ENCODE data around the gene CFAP46. TPM values are rescaled to one million over a fixed set of nuclear protein-coding genes. Genes with fewer than 3 reads are reported as not detected.
A peak's percentile ranks its signal among the peaks of the same experiment; 100 is the strongest.

CFAP46 gene
- total RNA-seq, 6 donors from 2014 or later = 0.60 to 28.3 (median 8.0) TPM

- Histone ChIP-seq H3K36me3 (no peaks in the 10 kb centered on the region), H3K27ac (no peak overlapping the region), H3K4me1 (no peaks in the 10 kb centered on the region), H3K27me3 (no peaks in the 10 kb centered on the region), H3K4me3 (no peak overlapping the region), H3K9me3 (no peaks in the 10 kb centered on the region)
- no peak for ATAC-seq (ENCODE audit: low FRiP score in 2 of 2)
- 63 to 69% methylated on average over 28 to 34 of the region's 35 CpGs for WGBS, 2 donors
- DNase-seq = peak; percentile 19 to 66
- TF ChIP-seq CTCF (IDR thresholded peaks at IDR 0.05) (no peak), POLR2A (IDR thresholded peaks at IDR 0.05) (no peak), POLR2AphosphoS5 (IDR thresholded peaks at IDR 0.05) (no peak), EP300 (IDR thresholded peaks at IDR 0.05) (no peak)
These were observed 55.9 kb downstream of the CFAP46 start for GRCh38 chr10:132886211-132887099.

- TF ChIP-seq CTCF (IDR thresholded peaks at IDR 0.05) (no peak), POLR2AphosphoS5 (IDR thresholded peaks at IDR 0.05) (no peak), POLR2A (IDR thresholded peaks at IDR 0.05) (no peak), EP300 (IDR thresholded peaks at IDR 0.05) (no peak)
- H3K4me1 ChIP-seq = no peaks in the 10 kb centered on the region
- no peaks in the 10 kb centered on the region for H3K36me3 ChIP-seq
- ATAC-seq (ENCODE audit: low FRiP score in 2 of 2) (no peak), DNase-seq (peak; percentile 6 to 76)
- H3K27ac ChIP-seq = no peak overlapping the region
- no peak overlapping the region for H3K4me3 ChIP-seq
- H3K9me3 ChIP-seq = no peaks in the 10 kb centered on the region
- H3K27me3 ChIP-seq = no peaks in the 10 kb centered on the region
- WGBS, 2 donors = 79 to 81% methylated on average over 10 to 11 of the region's 31 CpGs
These were observed 56.7 kb downstream of the CFAP46 start for GRCh38 chr10:132885451-132886210.

GRCh38 chr10:132884691-132885271 lies 57.6 kb downstream of the CFAP46 start:
- DNase-seq (peak; percentile 17 to 68), ATAC-seq (ENCODE audit: low FRiP score in 2 of 2) (no peak)
- no peaks in the 10 kb centered on the region for H3K27me3 ChIP-seq
- no peak overlapping the region for H3K4me3 ChIP-seq
- H3K36me3 ChIP-seq = no peaks in the 10 kb centered on the region
- H3K27ac ChIP-seq = no peak overlapping the region
- WGBS, 2 donors = 89 to 92% methylated on average over 25 to 28 of the region's 28 CpGs
- TF ChIP-seq POLR2A (IDR thresholded peaks at IDR 0.05) = no peak
- TF ChIP-seq POLR2AphosphoS5 (IDR thresholded peaks at IDR 0.05) = no peak
- no peak for TF ChIP-seq CTCF (IDR thresholded peaks at IDR 0.05)
- TF ChIP-seq EP300 (IDR thresholded peaks at IDR 0.05) = no peak
- no peaks in the 10 kb centered on the region for H3K4me1 ChIP-seq
- no peaks in the 10 kb centered on the region for H3K9me3 ChIP-seq

GRCh38 chr10:132884041-132884440 lies 58.3 kb downstream of the CFAP46 start:
- peak; percentile 12 to 63 for DNase-seq
- TF ChIP-seq EP300 (IDR thresholded peaks at IDR 0.05) (no peak), CTCF (IDR thresholded peaks at IDR 0.05) (no peak), POLR2A (IDR thresholded peaks at IDR 0.05) (no peak), POLR2AphosphoS5 (IDR thresholded peaks at IDR 0.05) (no peak)
- 78 to 80% methylated on average over 4 to 11 of the region's 18 CpGs for WGBS, 2 donors
- no peak for ATAC-seq (ENCODE audit: low FRiP score in 2 of 2)
- Histone ChIP-seq H3K36me3 (no peaks in the 10 kb centered on the region), H3K27me3 (no peaks in the 10 kb centered on the region), H3K4me1 (no peaks in the 10 kb centered on the region), H3K27ac (no peak overlapping the region), H3K9me3 (no peaks in the 10 kb centered on the region), H3K4me3 (no peak overlapping the region)

All from upper lobe of left lung (tissue), 6 donors.